Vagina (tissue), 2 donors: ENCODE results near the gene ZSCAN12.

Experiments used
- CTCF ChIP-seq, 3 experiments: fragments of 450-650 bp in 2 of 3; fragments of 200-600 bp in 1 of 3; sonication (generic) in 1 of 3; IDR thresholded peaks; one replicate each; pipeline ENCODE4 v1.5.1; 2017 to 2019; ENCODE audit warnings: antibody characterized with exemption in 3 of 3, mild to moderate bottlenecking in 2 of 3, moderate library complexity in 2 of 3
- POLR2A ChIP-seq, 2 donors: fragments of 450-650 bp; IDR thresholded peaks; one replicate each; pipeline ENCODE4 v1.6.1; 2017; ENCODE audit warnings: antibody characterized with exemption in 2 of 2, mild to moderate bottlenecking in 2 of 2, moderate library complexity in 2 of 2
- POLR2AphosphoS5 ChIP-seq, 2 donors: sonication (generic); formaldehyde crosslinking; IDR thresholded peaks; one replicate each; pipeline ENCODE4 v1.9.0; 2017; ENCODE audit warnings: antibody characterized with exemption in 2 of 2, mild to moderate bottlenecking in 2 of 2, low read depth in 1 of 2; ENCODE audit not compliant: insufficient read depth in 1 of 2

GRCh38 chr6:28446818-28447511, 47.4 kb upstream of the ZSCAN12 start:
- TF ChIP-seq CTCF (IDR thresholded peaks at IDR 0.05): no peak
- TF ChIP-seq POLR2A (IDR thresholded peaks at IDR 0.05): no peak
- TF ChIP-seq POLR2AphosphoS5 (IDR thresholded peaks at IDR 0.05; ENCODE audit: insufficient read depth in 1 of 2, low read depth in 1 of 2): no peak
